MM.1S (cell line): ENCODE results near the gene MCF2L2.

Experiments
- DNase-seq: peaks from one replicate; pipeline ENCODE4 v3.0.0-alpha.2; 2015
- H2AFZ ChIP-seq: fragments of 300-600 bp; sonication (generic); 2 replicates; pipeline ENCODE4 v1.6.0; 2016; ENCODE audit warnings: antibody characterized with exemption, low read length
- H3F3A ChIP-seq: fragments of 300-600 bp; sonication (generic); 2 replicates; pipeline ENCODE4 v1.6.1; 2016; ENCODE audit warnings: mild to moderate bottlenecking, antibody characterized with exemption, low read length, moderate library complexity, mixed read lengths; ENCODE audit not compliant: insufficient read depth
- H3K27ac ChIP-seq: fragments of 300-600 bp; sonication (generic); 2 replicates; pipeline ENCODE4 v1.5.1; 2016; ENCODE audit warnings: mild to moderate bottlenecking, low read length
- H3K27me3 ChIP-seq: fragments of 300-600 bp; sonication (generic); replicated peaks from 2 replicates; pipeline ENCODE4 v1.6.0; 2016; ENCODE audit warnings: low read length; ENCODE audit not compliant: insufficient read depth
- H3K36me3 ChIP-seq: fragments of 300-600 bp; sonication (generic); replicated peaks from 2 replicates; pipeline ENCODE4 v1.6.1; 2016; ENCODE audit warnings: mild to moderate bottlenecking, low read length, mixed read lengths; ENCODE audit not compliant: insufficient read depth
- H3K4me1 ChIP-seq: fragments of 300-600 bp; sonication (generic); 2 replicates; pipeline ENCODE4 v1.6.1; 2016; ENCODE audit warnings: low read length, mixed read lengths
- H3K4me2 ChIP-seq: fragments of 300-600 bp; sonication (generic); 2 replicates; pipeline ENCODE4 v1.6.0; 2016; ENCODE audit warnings: low read depth, low read length
- H3K4me3 ChIP-seq: fragments of 300-600 bp; sonication (generic); 2 replicates; pipeline ENCODE4 v1.5.1; 2016; ENCODE audit warnings: low read length, mixed read lengths
- H3K79me2 ChIP-seq: fragments of 300-600 bp; sonication (generic); 2 replicates; pipeline ENCODE4 v1.6.1; 2016; ENCODE audit warnings: mixed run types, low read length, mixed read lengths
- H3K9ac ChIP-seq: fragments of 300-600 bp; sonication (generic); 2 replicates; pipeline ENCODE4 v1.6.1; 2016; ENCODE audit warnings: low read length, mixed read lengths
- H3K9me2 ChIP-seq: fragments of 300-600 bp; sonication (generic); replicated peaks from 2 replicates; pipeline ENCODE4 v1.6.1; 2016; ENCODE audit warnings: mild to moderate bottlenecking, low read length, mixed read lengths; ENCODE audit not compliant: insufficient read depth
- H3K9me3 ChIP-seq: fragments of 300-600 bp; sonication (generic); replicated peaks from 2 replicates; pipeline ENCODE4 v1.6.1; 2016; ENCODE audit warnings: mild to moderate bottlenecking, low read length, mixed read lengths; ENCODE audit not compliant: insufficient read depth
- H4K20me1 ChIP-seq: fragments of 300-600 bp; sonication (generic); 2 replicates; pipeline ENCODE4 v1.6.1; 2016; ENCODE audit warnings: mild to moderate bottlenecking, low read length, moderate library complexity, mixed read lengths; ENCODE audit not compliant: insufficient read depth
- EZH2 ChIP-seq: fragments of 300-600 bp; sonication (generic); optimal IDR thresholded peaks from 2 replicates; pipeline ENCODE3; 2017; ENCODE audit warnings: low read depth, mild to moderate bottlenecking, antibody characterized with exemption, low read length, mixed read lengths
- EZH2phosphoT487 ChIP-seq: fragments of 300-600 bp; sonication (generic); IDR thresholded peaks from 2 replicates; pipeline ENCODE4 v1.6.1; 2018; ENCODE audit warnings: antibody characterized with exemption, low read length
- TF ChIP-seq, protein P1 (sequence below): fragments of 300-600 bp; sonication (generic); IDR thresholded peaks from 2 replicates; pipeline ENCODE4 v1.5.1; 2016; ENCODE audit warnings: antibody characterized with exemption, low read length, mixed read lengths

MCF2L2 gene

DNA sequence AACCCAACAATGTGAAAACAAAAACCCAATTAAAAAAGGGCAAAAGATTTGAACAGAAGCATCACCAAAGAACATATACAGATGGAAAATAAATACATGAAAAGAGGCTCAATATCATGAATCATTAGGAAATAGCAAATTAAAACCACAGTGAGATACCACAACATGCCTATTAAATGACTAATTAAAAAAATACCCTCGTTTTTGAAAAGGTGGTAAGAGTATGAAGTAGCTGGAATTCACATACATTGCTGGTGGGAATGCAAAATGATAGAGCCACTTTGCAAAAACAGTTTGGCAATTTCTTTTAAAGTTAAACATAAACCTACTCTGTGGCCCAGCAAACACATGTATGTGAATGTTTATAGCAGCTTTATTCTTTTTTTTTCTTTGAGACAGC is 99.6 kb downstream of the MCF2L2 start:
- no peak overlapping the region for H3K4me2 ChIP-seq
- no peaks in the 10 kb centered on the region for H3K9me2 ChIP-seq
- no peak overlapping the region for H3K4me3 ChIP-seq
- H3F3A ChIP-seq: no peaks in the 10 kb centered on the region
- no peak for DNase-seq
- TF ChIP-seq EZH2 (no peak), EZH2phosphoT487 (no peak)
- TF ChIP-seq, protein P1, sequence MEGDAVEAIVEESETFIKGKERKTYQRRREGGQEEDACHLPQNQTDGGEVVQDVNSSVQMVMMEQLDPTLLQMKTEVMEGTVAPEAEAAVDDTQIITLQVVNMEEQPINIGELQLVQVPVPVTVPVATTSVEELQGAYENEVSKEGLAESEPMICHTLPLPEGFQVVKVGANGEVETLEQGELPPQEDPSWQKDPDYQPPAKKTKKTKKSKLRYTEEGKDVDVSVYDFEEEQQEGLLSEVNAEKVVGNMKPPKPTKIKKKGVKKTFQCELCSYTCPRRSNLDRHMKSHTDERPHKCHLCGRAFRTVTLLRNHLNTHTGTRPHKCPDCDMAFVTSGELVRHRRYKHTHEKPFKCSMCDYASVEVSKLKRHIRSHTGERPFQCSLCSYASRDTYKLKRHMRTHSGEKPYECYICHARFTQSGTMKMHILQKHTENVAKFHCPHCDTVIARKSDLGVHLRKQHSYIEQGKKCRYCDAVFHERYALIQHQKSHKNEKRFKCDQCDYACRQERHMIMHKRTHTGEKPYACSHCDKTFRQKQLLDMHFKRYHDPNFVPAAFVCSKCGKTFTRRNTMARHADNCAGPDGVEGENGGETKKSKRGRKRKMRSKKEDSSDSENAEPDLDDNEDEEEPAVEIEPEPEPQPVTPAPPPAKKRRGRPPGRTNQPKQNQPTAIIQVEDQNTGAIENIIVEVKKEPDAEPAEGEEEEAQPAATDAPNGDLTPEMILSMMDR: no peak
- H3K9ac ChIP-seq: no peak overlapping the region
- no peaks in the 10 kb centered on the region for H4K20me1 ChIP-seq
- H3K4me1 ChIP-seq: peaks cover 4% of the 10 kb centered on the region; the same call in 1 of the 2 replicates
- H3K9me3 ChIP-seq: no peaks in the 10 kb centered on the region
- no peaks in the 10 kb centered on the region for H3K79me2 ChIP-seq
- H3K27ac ChIP-seq: no peak overlapping the region
- no peak overlapping the region for H2AFZ ChIP-seq
- H3K27me3 ChIP-seq: no peaks in the 10 kb centered on the region
- no peaks in the 10 kb centered on the region for H3K36me3 ChIP-seq

- DNase-seq: no peak
- Histone ChIP-seq H3K4me2 (no peak overlapping the region), H3K79me2 (no peaks in the 10 kb centered on the region), H3F3A (no peaks in the 10 kb centered on the region), H3K4me3 (no peak overlapping the region), H3K27me3 (no peaks in the 10 kb centered on the region), H3K9ac (no peak overlapping the region), H4K20me1 (no peaks in the 10 kb centered on the region), H3K4me1 (peaks cover 4% of the 10 kb centered on the region; the same call in 1 of the 2 replicates), H2AFZ (no peak overlapping the region), H3K9me3 (no peaks in the 10 kb centered on the region), H3K36me3 (no peaks in the 10 kb centered on the region), H3K9me2 (no peaks in the 10 kb centered on the region), H3K27ac (no peak overlapping the region)
- TF ChIP-seq, protein P1: no peak
- TF ChIP-seq EZH2phosphoT487 (no peak), EZH2 (no peak)
Observed at GRCh38 chr3:183328164-183328563, 100.3 kb downstream of the MCF2L2 start.

GRCh38 chr3:183327343-183327742 is 101.1 kb downstream of the MCF2L2 start:
- Histone ChIP-seq H3K36me3 (no peaks in the 10 kb centered on the region), H3K27me3 (no peaks in the 10 kb centered on the region), H3K4me3 (no peak overlapping the region), H2AFZ (no peak overlapping the region), H3K79me2 (no peaks in the 10 kb centered on the region), H3K9ac (no peak overlapping the region), H3K4me1 (peaks cover 4% of the 10 kb centered on the region; the same call in 1 of the 2 replicates), H3K9me3 (no peaks in the 10 kb centered on the region), H4K20me1 (no peaks in the 10 kb centered on the region), H3K4me2 (no peak overlapping the region), H3K9me2 (no peaks in the 10 kb centered on the region), H3F3A (no peaks in the 10 kb centered on the region), H3K27ac (no peak overlapping the region)
- TF ChIP-seq EZH2: no peak
- no peak for TF ChIP-seq EZH2phosphoT487
- TF ChIP-seq, protein P1: no peak
- DNase-seq: no peak
